ENCODE data around the gene LYPD6B.

LYPD6B gene

DNA sequence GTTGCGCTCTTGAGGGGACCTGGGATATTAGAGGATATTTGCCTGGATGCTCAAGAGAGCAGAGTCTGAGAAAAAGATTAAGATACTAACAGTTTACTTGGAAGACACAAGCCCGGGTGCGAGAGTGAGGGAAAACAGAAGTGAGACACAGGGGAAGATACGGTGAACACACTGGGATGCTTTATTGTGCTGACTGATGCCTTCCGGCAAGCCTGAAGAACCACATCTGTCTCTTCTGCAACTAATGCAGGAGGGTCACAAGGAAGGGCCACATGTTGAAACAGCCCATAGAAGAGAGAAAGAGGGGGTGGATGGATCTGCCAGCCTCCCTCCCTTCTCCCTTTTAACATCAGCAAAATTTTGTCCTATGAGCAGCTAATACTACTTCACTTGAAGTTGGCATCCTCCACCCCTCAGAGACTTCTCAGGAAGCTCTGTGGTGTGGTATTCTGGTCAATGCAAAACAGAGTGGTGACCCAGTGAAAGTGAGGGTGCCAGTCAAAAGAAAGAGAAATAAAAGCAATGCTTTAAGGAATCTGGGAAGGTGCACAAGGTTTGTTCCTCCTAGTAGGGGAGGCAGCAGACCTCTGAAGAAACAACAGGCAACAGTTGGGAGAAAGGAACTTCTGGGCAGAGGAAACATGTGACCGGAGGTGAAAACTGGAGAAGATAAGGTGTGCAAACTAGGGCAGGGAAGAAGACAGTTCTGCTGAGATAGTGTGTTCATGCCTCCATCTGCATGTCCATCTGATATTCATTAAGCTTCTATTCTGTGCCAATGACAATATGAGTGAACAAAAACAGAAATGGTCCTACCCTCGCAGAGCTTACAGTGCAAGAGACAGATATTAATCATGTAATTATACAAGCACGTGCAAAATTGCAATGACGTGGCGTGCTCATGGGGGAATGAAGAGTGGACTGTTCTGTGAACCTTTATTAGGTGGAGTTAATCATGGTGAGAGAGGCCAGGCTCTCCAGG lies 107.1 kb downstream of the LYPD6B start:
- Histone ChIP-seq H3K9me3 (ENCODE audit: control insufficient read depth, insufficient read depth, low read depth, low read length) (no peaks in the 10 kb centered on the region), H3K36me3 (ENCODE audit: control insufficient read depth, insufficient read depth, low read length) (no peaks in the 10 kb centered on the region), H3K27ac (ENCODE audit: low read depth, low read length) (no peak overlapping the region), H3K27me3 (ENCODE audit: control insufficient read depth, insufficient read depth, low read length) (no peaks in the 10 kb centered on the region), H3K4me1 (ENCODE audit: control insufficient read depth, insufficient read depth, low read length) (no peaks in the 10 kb centered on the region; the same call in 1 of the 2 replicates), H3K9ac (ENCODE audit: low read length) (no peak overlapping the region), H3K4me3 (ENCODE audit: low read depth, low read length) (no peak overlapping the region)

DNA sequence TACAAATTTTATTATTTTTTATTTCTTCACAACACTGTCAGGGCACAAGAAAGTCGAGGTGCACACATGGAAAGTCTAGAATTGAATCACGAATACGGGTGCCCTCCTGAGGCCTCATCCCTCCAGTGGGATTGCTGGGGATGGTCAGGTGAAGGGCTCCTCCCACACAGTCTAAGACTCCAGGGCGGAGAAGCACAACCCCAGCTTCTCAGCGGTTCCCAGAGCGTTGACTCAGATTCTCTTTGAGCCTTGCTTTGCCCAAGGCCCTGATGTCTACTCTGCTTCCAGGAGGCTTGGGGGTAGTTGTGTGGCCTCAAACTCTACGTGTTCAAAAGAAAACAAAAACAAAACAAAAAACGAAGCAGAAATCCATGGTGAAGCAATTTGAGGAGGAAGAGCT lies 108.4 kb downstream of the LYPD6B start:
- Histone ChIP-seq H3K4me3 (ENCODE audit: low read depth, low read length) (no peak overlapping the region), H3K27ac (ENCODE audit: low read depth, low read length) (no peak overlapping the region), H3K36me3 (ENCODE audit: control insufficient read depth, insufficient read depth, low read length) (no peaks in the 10 kb centered on the region), H3K9me3 (ENCODE audit: control insufficient read depth, insufficient read depth, low read depth, low read length) (no peaks in the 10 kb centered on the region), H3K4me1 (ENCODE audit: control insufficient read depth, insufficient read depth, low read length) (no peaks in the 10 kb centered on the region; the same call in 1 of the 2 replicates), H3K9ac (ENCODE audit: low read length) (no peak overlapping the region), H3K27me3 (ENCODE audit: control insufficient read depth, insufficient read depth, low read length) (no peaks in the 10 kb centered on the region)

DNA sequence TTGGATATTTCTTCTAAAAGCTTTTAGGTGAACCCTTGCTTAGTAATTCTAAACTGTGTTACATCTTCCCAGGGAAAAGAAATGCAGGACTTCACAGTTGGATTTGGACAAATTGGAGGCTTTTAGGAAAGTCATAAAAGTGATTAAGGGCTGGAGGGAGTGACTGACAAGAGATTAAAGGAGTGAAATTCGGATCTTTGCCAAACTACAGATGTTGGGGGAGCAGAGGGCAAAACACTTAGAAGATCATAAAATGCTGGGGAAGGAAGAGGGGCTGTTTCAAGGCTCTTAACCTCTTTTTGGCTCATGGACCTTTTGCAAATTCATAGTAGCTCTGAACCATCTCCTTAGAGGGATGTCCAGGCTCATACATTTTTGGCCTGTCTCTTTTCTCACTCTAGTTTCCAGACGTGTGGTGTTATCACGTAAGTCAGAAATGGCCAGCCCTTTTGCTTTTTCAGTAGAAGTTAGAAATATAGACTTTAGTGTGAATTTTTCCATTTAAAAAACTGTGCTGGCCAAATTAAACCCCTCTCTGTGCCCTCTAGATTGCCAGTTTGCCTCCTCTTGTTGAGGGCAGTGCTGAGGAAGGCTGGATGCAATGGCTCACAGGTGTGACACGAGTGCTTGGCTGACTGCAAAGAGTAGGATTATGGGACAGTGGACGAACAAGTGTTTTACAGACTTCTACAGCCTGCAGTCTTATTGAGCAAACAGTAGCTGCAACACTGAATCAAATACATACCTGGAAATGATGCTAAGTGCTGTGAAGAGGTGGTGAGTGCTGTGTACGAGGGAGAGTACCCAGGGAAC lies 109.9 kb downstream of the LYPD6B start:
- Histone ChIP-seq H3K27ac (ENCODE audit: low read depth, low read length) (no peak overlapping the region), H3K9me3 (ENCODE audit: control insufficient read depth, insufficient read depth, low read depth, low read length) (no peaks in the 10 kb centered on the region), H3K27me3 (ENCODE audit: control insufficient read depth, insufficient read depth, low read length) (no peaks in the 10 kb centered on the region), H3K4me1 (ENCODE audit: control insufficient read depth, insufficient read depth, low read length) (no peaks in the 10 kb centered on the region; the same call in 1 of the 2 replicates), H3K4me3 (ENCODE audit: low read depth, low read length) (no peak overlapping the region), H3K9ac (ENCODE audit: low read length) (no peak overlapping the region), H3K36me3 (ENCODE audit: control insufficient read depth, insufficient read depth, low read length) (no peaks in the 10 kb centered on the region)

DNA sequence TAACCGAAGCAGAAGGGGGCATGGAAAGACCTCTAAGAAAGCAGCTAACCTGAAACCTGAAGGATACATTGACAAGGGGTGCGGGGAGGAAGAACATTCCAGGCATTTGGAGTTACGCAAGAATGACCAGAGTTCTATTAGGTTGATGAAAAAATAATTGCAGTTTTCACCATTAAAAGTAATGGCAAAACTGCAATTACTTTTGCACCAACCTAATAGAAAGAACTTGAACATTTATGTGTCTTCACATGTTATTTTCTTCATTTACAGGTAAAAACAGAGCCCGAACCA lies 110.5 kb downstream of the LYPD6B start:
- Histone ChIP-seq H3K9ac (ENCODE audit: low read length) (no peak overlapping the region), H3K36me3 (ENCODE audit: control insufficient read depth, insufficient read depth, low read length) (no peaks in the 10 kb centered on the region), H3K9me3 (ENCODE audit: control insufficient read depth, insufficient read depth, low read depth, low read length) (no peaks in the 10 kb centered on the region), H3K4me1 (ENCODE audit: control insufficient read depth, insufficient read depth, low read length) (no peaks in the 10 kb centered on the region; the same call in 1 of the 2 replicates), H3K27me3 (ENCODE audit: control insufficient read depth, insufficient read depth, low read length) (no peaks in the 10 kb centered on the region), H3K27ac (ENCODE audit: low read depth, low read length) (no peak overlapping the region), H3K4me3 (ENCODE audit: low read depth, low read length) (no peak overlapping the region)

DNA sequence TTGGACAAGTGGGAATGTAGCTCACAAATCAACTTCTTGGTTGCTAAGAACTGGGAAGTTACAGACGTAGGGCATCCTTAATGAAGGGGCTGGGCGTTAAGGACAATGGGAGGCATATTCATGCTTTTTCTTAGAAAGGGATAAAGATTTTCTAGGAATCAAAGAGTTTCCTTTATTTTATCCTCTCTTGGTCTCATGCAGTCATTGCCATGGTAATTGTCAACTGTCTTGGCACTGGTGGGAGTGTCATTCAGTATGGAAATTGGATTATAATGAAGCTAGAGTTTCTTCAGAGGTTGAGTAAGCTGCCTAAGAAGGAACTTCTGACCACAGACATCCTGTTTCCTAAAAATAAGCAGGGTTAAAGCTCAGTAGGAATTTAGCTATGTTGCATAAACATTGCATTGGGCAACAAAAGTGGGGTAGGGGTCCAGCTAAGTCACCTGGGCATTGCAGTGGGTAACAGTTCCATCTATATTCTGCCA lies 114.0 kb downstream of the LYPD6B start:
- H3K27ac ChIP-seq (ENCODE audit: low read depth, low read length) = no peak overlapping the region
- no peak overlapping the region for H3K9ac ChIP-seq (ENCODE audit: low read length)
- no peaks in the 10 kb centered on the region for H3K4me1 ChIP-seq (ENCODE audit: control insufficient read depth, insufficient read depth, low read length)
- no peaks in the 10 kb centered on the region for H3K9me3 ChIP-seq (ENCODE audit: control insufficient read depth, insufficient read depth, low read depth, low read length)
- H3K36me3 ChIP-seq (ENCODE audit: control insufficient read depth, insufficient read depth, low read length) = no peaks in the 10 kb centered on the region
- H3K4me3 ChIP-seq (ENCODE audit: low read depth, low read length) = no peak overlapping the region
- no peaks in the 10 kb centered on the region for H3K27me3 ChIP-seq (ENCODE audit: control insufficient read depth, insufficient read depth, low read length)

DNA sequence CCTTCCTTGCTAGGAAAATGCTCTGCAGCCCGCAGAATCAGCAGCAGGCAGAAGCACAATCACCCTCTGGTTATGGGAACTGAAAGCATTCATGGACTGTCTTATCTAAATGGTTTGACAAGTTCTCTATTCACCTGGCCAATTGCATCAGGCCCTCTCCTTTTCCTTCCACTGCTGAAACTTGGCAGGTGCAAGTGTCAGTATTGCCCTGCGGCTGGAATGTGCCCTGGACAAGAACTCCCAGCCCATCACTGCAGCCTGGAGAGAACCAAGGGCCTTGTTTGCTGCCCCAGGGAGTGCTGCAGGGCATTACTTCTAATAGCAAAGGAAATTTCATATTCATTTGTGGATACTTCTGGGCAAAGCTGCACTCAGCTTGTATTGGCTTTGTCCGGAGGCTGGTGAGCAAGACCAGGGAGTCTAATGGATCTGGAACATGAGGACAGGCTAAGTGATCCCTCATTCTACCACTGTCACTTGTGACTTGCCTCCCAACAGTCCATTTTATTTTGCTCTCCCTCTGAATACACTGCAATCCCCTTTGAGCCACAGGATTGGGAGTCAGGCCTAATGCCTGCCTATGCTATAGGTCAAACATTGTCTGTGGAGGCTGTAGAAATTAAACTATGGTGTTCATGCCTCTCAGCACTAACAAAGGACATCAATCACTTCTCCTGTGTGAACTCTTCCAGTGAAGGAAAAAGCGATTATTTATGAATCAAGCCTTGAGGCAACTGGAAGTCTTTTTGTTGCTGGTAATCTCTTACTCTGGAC lies 116.9 kb downstream of the LYPD6B start:
- Histone ChIP-seq H3K4me3 (ENCODE audit: low read depth, low read length) (no peak overlapping the region), H3K27me3 (ENCODE audit: control insufficient read depth, insufficient read depth, low read length) (no peaks in the 10 kb centered on the region), H3K4me1 (ENCODE audit: control insufficient read depth, insufficient read depth, low read length) (peaks cover 6% of the 10 kb centered on the region; the same call in 1 of the 2 replicates), H3K36me3 (ENCODE audit: control insufficient read depth, insufficient read depth, low read length) (no peaks in the 10 kb centered on the region), H3K9ac (ENCODE audit: low read length) (no peak overlapping the region), H3K27ac (ENCODE audit: low read depth, low read length) (no peak overlapping the region), H3K9me3 (ENCODE audit: control insufficient read depth, insufficient read depth, low read depth, low read length) (no peaks in the 10 kb centered on the region)

DNA sequence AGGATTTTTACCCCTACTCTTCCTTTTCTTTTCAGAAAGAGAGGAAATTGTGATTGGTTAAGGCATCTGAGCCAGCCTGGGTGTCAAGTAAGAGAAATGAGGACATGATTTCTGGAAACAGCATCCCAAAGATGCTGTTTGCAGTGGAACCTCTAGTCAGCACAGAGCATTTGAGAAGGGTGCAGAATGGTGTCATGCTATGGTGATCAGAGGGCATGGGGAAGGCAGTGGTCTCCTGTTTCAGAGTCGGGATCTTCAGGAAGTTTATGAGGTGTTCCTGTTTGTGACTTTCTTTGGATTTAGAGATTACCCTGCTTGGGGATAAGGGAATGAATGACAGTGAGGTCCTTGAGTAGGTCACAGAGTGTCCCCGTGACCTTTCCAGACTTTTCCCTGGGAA lies 117.5 kb downstream of the LYPD6B start:
- H3K4me1 ChIP-seq (ENCODE audit: control insufficient read depth, insufficient read depth, low read length) = peaks cover 11% of the 10 kb centered on the region; the same call in 1 of the 2 replicates
- no peak overlapping the region for H3K4me3 ChIP-seq (ENCODE audit: low read depth, low read length)
- H3K9ac ChIP-seq (ENCODE audit: low read length) = no peak overlapping the region
- H3K27ac ChIP-seq (ENCODE audit: low read depth, low read length) = no peak overlapping the region
- no peaks in the 10 kb centered on the region for H3K9me3 ChIP-seq (ENCODE audit: control insufficient read depth, insufficient read depth, low read depth, low read length)
- no peaks in the 10 kb centered on the region for H3K27me3 ChIP-seq (ENCODE audit: control insufficient read depth, insufficient read depth, low read length)
- H3K36me3 ChIP-seq (ENCODE audit: control insufficient read depth, insufficient read depth, low read length) = no peaks in the 10 kb centered on the region

DNA sequence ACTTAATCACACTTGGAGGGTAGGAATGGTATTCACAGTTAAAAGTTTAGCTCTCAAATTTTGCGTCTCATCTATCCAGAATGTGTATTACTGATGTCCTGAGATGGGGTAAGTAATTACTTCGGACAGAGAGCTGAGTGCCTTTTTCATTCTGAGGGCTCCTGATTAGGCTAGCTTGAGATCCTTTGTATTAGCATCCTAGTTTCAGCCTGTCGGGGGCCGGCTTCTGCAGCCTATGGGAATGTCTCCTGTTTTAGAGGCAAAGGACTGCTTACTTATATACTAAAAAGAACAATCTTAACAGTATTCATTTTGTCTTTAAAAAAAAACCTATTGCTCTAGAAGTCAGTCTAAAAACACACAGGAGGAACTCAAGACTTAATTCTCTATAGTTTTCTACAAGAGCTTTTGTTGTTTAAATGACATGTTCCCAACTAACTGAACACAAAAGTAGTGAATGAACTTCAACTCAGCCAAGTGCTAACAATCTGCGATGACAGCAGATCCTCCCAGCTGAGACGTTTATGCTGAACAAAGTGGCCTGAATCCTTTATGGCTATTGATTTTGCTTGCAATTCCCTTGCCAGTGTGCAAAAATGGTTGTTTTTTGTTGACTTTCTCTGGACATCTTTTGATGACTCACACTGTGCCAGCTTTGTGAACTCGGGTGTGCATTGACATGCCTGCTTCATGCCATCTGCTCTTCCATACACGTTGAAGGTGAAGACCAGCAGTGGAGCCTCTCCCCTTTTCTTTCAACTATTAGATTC lies 118.7 kb downstream of the LYPD6B start:
- Histone ChIP-seq H3K4me1 (ENCODE audit: control insufficient read depth, insufficient read depth, low read length) (peaks cover 21% of the 10 kb centered on the region; the same call in 1 of the 2 replicates), H3K9me3 (ENCODE audit: control insufficient read depth, insufficient read depth, low read depth, low read length) (no peaks in the 10 kb centered on the region), H3K9ac (ENCODE audit: low read length) (no peak overlapping the region), H3K36me3 (ENCODE audit: control insufficient read depth, insufficient read depth, low read length) (no peaks in the 10 kb centered on the region), H3K27ac (ENCODE audit: low read depth, low read length) (no peak overlapping the region), H3K4me3 (ENCODE audit: low read depth, low read length) (no peak overlapping the region), H3K27me3 (ENCODE audit: control insufficient read depth, insufficient read depth, low read length) (no peaks in the 10 kb centered on the region)

DNA sequence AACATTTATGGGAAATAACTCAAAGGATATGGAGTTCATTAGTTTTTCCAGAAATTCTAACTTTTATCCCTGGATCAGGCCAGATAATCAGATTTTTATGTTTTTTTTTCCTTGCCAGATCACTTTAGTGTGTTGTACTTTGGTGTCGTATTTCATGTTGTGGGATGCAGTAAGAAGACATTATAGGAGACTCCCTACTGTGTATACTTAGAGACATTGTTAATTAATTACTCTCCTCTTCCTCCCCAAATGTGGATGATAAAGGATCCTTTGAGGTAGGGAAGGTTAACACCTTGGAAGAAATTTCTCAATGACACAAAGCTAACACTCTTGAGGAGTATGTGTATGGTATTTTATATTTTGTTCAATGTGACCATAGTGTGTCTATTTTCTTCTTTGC lies 120.5 kb downstream of the LYPD6B start:
- H3K4me3 ChIP-seq (ENCODE audit: low read depth, low read length) = no peak overlapping the region
- no peak overlapping the region for H3K9ac ChIP-seq (ENCODE audit: low read length)
- no peaks in the 10 kb centered on the region for H3K27me3 ChIP-seq (ENCODE audit: control insufficient read depth, insufficient read depth, low read length)
- no peaks in the 10 kb centered on the region for H3K36me3 ChIP-seq (ENCODE audit: control insufficient read depth, insufficient read depth, low read length)
- no peaks in the 10 kb centered on the region for H3K9me3 ChIP-seq (ENCODE audit: control insufficient read depth, insufficient read depth, low read depth, low read length)
- H3K27ac ChIP-seq (ENCODE audit: low read depth, low read length) = no peak overlapping the region
- peaks cover 30% of the 10 kb centered on the region; the same call in 1 of the 2 replicates for H3K4me1 ChIP-seq (ENCODE audit: control insufficient read depth, insufficient read depth, low read length)

DNA sequence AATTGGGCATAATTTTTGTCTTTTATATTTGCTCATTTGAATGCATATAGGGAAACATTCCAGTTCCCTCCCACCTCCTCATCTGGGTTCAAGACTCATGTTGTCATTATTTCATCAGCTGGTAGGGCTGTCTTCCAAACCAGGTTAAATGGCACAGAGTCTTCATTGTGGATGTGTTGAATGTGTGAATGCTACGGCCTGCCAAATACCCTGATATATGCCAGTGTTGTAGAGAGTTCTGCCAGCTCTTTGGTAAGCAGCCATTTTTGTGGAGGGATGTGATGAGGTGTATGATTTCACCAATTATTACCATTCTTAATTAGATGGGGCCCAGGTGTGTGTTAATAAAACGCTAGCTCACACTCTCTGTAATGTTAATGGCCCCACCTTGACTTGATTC lies 121.7 kb downstream of the LYPD6B start:
- Histone ChIP-seq H3K36me3 (ENCODE audit: control insufficient read depth, insufficient read depth, low read length) (no peaks in the 10 kb centered on the region), H3K27me3 (ENCODE audit: control insufficient read depth, insufficient read depth, low read length) (no peaks in the 10 kb centered on the region), H3K9ac (ENCODE audit: low read length) (no peak overlapping the region), H3K4me3 (ENCODE audit: low read depth, low read length) (no peak overlapping the region), H3K9me3 (ENCODE audit: control insufficient read depth, insufficient read depth, low read depth, low read length) (peaks cover 5% of the 10 kb centered on the region; the same call in 1 of the 2 replicates), H3K27ac (ENCODE audit: low read depth, low read length) (no peak overlapping the region), H3K4me1 (ENCODE audit: control insufficient read depth, insufficient read depth, low read length) (peaks cover 30% of the 10 kb centered on the region; the same call in 1 of the 2 replicates)

Measured in HUES6 (cell line).